ENCODE measurements around the gene FLCN. TPM values are rescaled to one million over a fixed set of nuclear protein-coding genes. Genes with fewer than 3 reads are reported as not detected.

FLCN gene
- total and polyA plus RNA-seq, 4 donors = 31.4 to 118 (median 80.1) TPM

GRCh38 chr17:17168401-17168800 lies 68.6 kb downstream of the FLCN start:
- H3K36me3 ChIP-seq (ENCODE audit: control insufficient read depth in 4 of 4, insufficient read depth in 4 of 4, low read length in 4 of 4) = peaks cover 18 to 66% (median 58%) of the 10 kb centered on the region in 4 donors
- no peaks in the 10 kb centered on the region for H3K27me3 ChIP-seq (ENCODE audit: control insufficient read depth in 3 of 3, insufficient read depth in 3 of 3, low read length in 2 of 3)
- H3K27ac ChIP-seq (ENCODE audit: low read depth in 1 of 2, low read length in 1 of 2) = no peak overlapping the region
- no peak for TF ChIP-seq CTCF (IDR thresholded peaks at IDR 0.05; ENCODE audit: control extremely low read depth, extremely low read depth)
- 92 to 93% methylated on average over 5 of the region's 5 CpGs for WGBS, 2 donors
- no peaks in the 10 kb centered on the region for H3K9me3 ChIP-seq (ENCODE audit: control insufficient read depth in 4 of 4, insufficient read depth in 3 of 4, low read length in 3 of 4)
- peaks cover 0 to 14% (median 9%) of the 10 kb centered on the region in 5 donors for H3K4me1 ChIP-seq (ENCODE audit: control insufficient read depth in 5 of 5, insufficient read depth in 5 of 5, low read length in 5 of 5)
- DNase-seq (no peak), ATAC-seq (ENCODE audit: insufficient read depth, low FRiP score) (no peak)
- no peak overlapping the region for H3K4me3 ChIP-seq
- H3K9ac ChIP-seq (ENCODE audit: insufficient read depth in 1 of 2, low read length in 2 of 2) = no peak overlapping the region

- Histone ChIP-seq H3K9ac (ENCODE audit: insufficient read depth in 1 of 2, low read length in 2 of 2) (no peak overlapping the region), H3K4me1 (ENCODE audit: control insufficient read depth in 5 of 5, insufficient read depth in 5 of 5, low read length in 5 of 5) (peaks cover 0 to 14% (median 9%) of the 10 kb centered on the region in 5 donors), H3K27ac (ENCODE audit: low read depth in 1 of 2, low read length in 1 of 2) (no peak overlapping the region), H3K4me3 (no peak overlapping the region), H3K9me3 (ENCODE audit: control insufficient read depth in 4 of 4, insufficient read depth in 3 of 4, low read length in 3 of 4) (no peaks in the 10 kb centered on the region), H3K27me3 (ENCODE audit: control insufficient read depth in 3 of 3, insufficient read depth in 3 of 3, low read length in 2 of 3) (no peaks in the 10 kb centered on the region), H3K36me3 (ENCODE audit: control insufficient read depth in 4 of 4, insufficient read depth in 4 of 4, low read length in 4 of 4) (peaks cover 14 to 64% (median 58%) of the 10 kb centered on the region in 4 donors)
- WGBS, 2 donors = 95 to 97% methylated on average over 10 of the region's 10 CpGs
- DNase-seq (no peak), ATAC-seq (ENCODE audit: insufficient read depth, low FRiP score) (no peak)
- TF ChIP-seq CTCF (IDR thresholded peaks at IDR 0.05; ENCODE audit: control extremely low read depth, extremely low read depth) = no peak
Observed at GRCh38 chr17:17167986-17168385, 69.0 kb downstream of the FLCN start.

DNA sequence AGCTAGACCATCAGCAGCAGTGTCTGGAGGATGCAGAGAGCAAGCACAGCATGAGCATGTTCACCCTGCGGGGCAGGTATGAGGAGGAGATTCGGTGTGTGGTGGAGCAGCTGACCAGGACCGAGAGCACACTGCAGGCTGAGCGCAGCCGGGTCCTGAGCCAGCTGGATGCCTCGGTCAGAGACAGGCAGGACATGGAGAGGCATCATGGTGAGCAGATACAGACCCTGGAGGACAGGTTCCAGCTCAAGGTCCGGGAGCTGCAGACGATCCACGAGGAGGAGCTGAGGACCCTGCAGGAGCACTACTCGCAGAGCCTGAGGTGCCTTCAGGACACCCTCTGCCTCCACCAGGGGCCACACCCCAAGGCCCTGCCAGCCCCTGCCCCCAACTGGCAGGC lies 69.6 kb downstream of the FLCN start:
- H3K9ac ChIP-seq (ENCODE audit: insufficient read depth in 1 of 2, low read length in 2 of 2) = no peak overlapping the region
- H3K27me3 ChIP-seq (ENCODE audit: control insufficient read depth in 3 of 3, insufficient read depth in 3 of 3, low read length in 2 of 3) = no peaks in the 10 kb centered on the region
- DNase-seq = no peak
- 97 to 99% methylated on average over 10 of the region's 10 CpGs for WGBS, 2 donors
- peaks cover 0 to 14% (median 9%) of the 10 kb centered on the region in 5 donors for H3K4me1 ChIP-seq (ENCODE audit: control insufficient read depth in 5 of 5, insufficient read depth in 5 of 5, low read length in 5 of 5)
- no peaks in the 10 kb centered on the region for H3K9me3 ChIP-seq (ENCODE audit: control insufficient read depth in 4 of 4, insufficient read depth in 3 of 4, low read length in 3 of 4)
- no peak overlapping the region for H3K27ac ChIP-seq (ENCODE audit: low read depth in 1 of 2, low read length in 1 of 2)
- H3K36me3 ChIP-seq (ENCODE audit: control insufficient read depth in 4 of 4, insufficient read depth in 4 of 4, low read length in 4 of 4) = peaks cover 13 to 62% (median 57%) of the 10 kb centered on the region in 4 donors
- H3K4me3 ChIP-seq = no peak overlapping the region
- no peak for TF ChIP-seq CTCF (IDR thresholded peaks at IDR 0.05; ENCODE audit: control extremely low read depth, extremely low read depth)
- no peak for ATAC-seq (ENCODE audit: insufficient read depth, low FRiP score)

GRCh38 chr17:17166446-17166845 lies 70.5 kb downstream of the FLCN start:
- DNase-seq (no peak), ATAC-seq (ENCODE audit: insufficient read depth, low FRiP score) (no peak)
- 93 to 96% methylated on average over 8 of the region's 8 CpGs for WGBS, 2 donors
- Histone ChIP-seq H3K27me3 (ENCODE audit: control insufficient read depth in 3 of 3, insufficient read depth in 3 of 3, low read length in 2 of 3) (no peaks in the 10 kb centered on the region), H3K27ac (ENCODE audit: low read depth in 1 of 2, low read length in 1 of 2) (no peak overlapping the region), H3K4me3 (no peak overlapping the region), H3K36me3 (ENCODE audit: control insufficient read depth in 4 of 4, insufficient read depth in 4 of 4, low read length in 4 of 4) (peaks cover 21 to 66% (median 58%) of the 10 kb centered on the region in 4 donors), H3K9ac (ENCODE audit: insufficient read depth in 1 of 2, low read length in 2 of 2) (no peak overlapping the region), H3K9me3 (ENCODE audit: control insufficient read depth in 4 of 4, insufficient read depth in 3 of 4, low read length in 3 of 4) (no peaks in the 10 kb centered on the region), H3K4me1 (ENCODE audit: control insufficient read depth in 5 of 5, insufficient read depth in 5 of 5, low read length in 5 of 5) (peaks cover 0 to 13% (median 7%) of the 10 kb centered on the region in 5 donors)
- no peak for TF ChIP-seq CTCF (IDR thresholded peaks at IDR 0.05; ENCODE audit: control extremely low read depth, extremely low read depth)

Data from lung (tissue), 12 donors.